Measurements from ENCODE around the gene CYB5D1.

- TF ChIP-seq GATA3 (IDR thresholded peaks at IDR 0.05; ENCODE audit: low read depth, low read length), result no peak
- TF ChIP-seq GATA2 (IDR thresholded peaks at IDR 0.05; ENCODE audit: low read depth, low read length), result no peak
Measured at GRCh38 chr17:7825206-7825990, 32.4 kb upstream of the CYB5D1 start.

Data from SH-SY5Y (cell line).